ENCODE results near the gene CFAP119.

The CFAP119 gene

GRCh38 chr16:30738984-30739951 lies 22.6 kb downstream of the CFAP119 start:
- no peak for DNase-seq

GRCh38 chr16:30737794-30738648 lies 23.8 kb downstream of the CFAP119 start:
- DNase-seq = no peak

GRCh38 chr16:30736995-30737793 lies 24.7 kb downstream of the CFAP119 start:
- DNase-seq = no peak

GRCh38 chr16:30731411-30731810 lies 30.5 kb downstream of the CFAP119 start:
- no peak for DNase-seq

GRCh38 chr16:30728899-30729672 lies 32.8 kb downstream of the CFAP119 start:
- no peak for DNase-seq

GRCh38 chr16:30728321-30728720 lies 33.5 kb downstream of the CFAP119 start:
- no peak for DNase-seq

GRCh38 chr16:30725418-30725792 lies 36.5 kb downstream of the CFAP119 start:
- DNase-seq = no peak

GRCh38 chr16:30724641-30725417 lies 37.0 kb downstream of the CFAP119 start:
- DNase-seq = no peak

- no peak for DNase-seq
Measured at GRCh38 chr16:30723725-30724355, 38.0 kb downstream of the CFAP119 start.

GRCh38 chr16:30722916-30723315 lies 38.9 kb downstream of the CFAP119 start:
- DNase-seq = no peak

- no peak for DNase-seq
Measured at GRCh38 chr16:30722443-30722842, 39.4 kb downstream of the CFAP119 start.

- no peak for DNase-seq
Measured at GRCh38 chr16:30721606-30722005, 40.3 kb downstream of the CFAP119 start.

GRCh38 chr16:30721167-30721566 lies 40.7 kb downstream of the CFAP119 start:
- no peak for DNase-seq

- no peak for DNase-seq
Measured at GRCh38 chr16:30720694-30721093, 41.2 kb downstream of the CFAP119 start.

- DNase-seq = no peak
Measured at GRCh38 chr16:30720086-30720485, 41.8 kb downstream of the CFAP119 start.

- DNase-seq = peak; percentile 25
Measured at GRCh38 chr16:30715750-30716445, 46.0 kb downstream of the CFAP119 start.

GRCh38 chr16:30711712-30712111 lies 50.1 kb downstream of the CFAP119 start:
- no peak for DNase-seq

- no peak for DNase-seq
Measured at GRCh38 chr16:30710971-30711370, 50.9 kb downstream of the CFAP119 start.
